Keratinocyte (primary cell): ENCODE measurements around the gene TOR4A. TPM values are rescaled to one million over a fixed set of nuclear protein-coding genes. Genes with fewer than 3 reads are reported as not detected.

Experiments used
- DNase-seq: peaks from one replicate; pipeline ENCODE4 v3.0.0-alpha.2; 2011; ENCODE audit warnings: low read depth, missing footprints, low spot score
- FAIRE-seq: peaks from 2 replicates; lab custom pipeline; 2011; peaks lifted over from hg19 to GRCh38; lab: Jason Lieb, UNC
- H2AFZ ChIP-seq: 2 replicates; pipeline ENCODE4 v1.6.0; 2012; ENCODE audit warnings: low read length, control low read depth, inconsistent platforms; ENCODE audit not compliant: control insufficient read depth
- H3K27ac ChIP-seq: 2 replicates; pipeline ENCODE4 v1.5.1; 2011; ENCODE audit warnings: low read length; ENCODE audit not compliant: control insufficient read depth, insufficient read depth
- H3K27me3 ChIP-seq: 3 replicates; pipeline ENCODE4 v1.6.0; 2011; ENCODE audit warnings: low read length; ENCODE audit not compliant: control insufficient read depth, insufficient read depth; ENCODE audit errors: extremely low read depth
- H3K36me3 ChIP-seq, 2 experiments: 2 replicates in 1 of 2; 3 replicates in 1 of 2; pipeline ENCODE4 v1.5.1; 2011; ENCODE audit warnings: low read length in 2 of 2, mild to moderate bottlenecking in 1 of 2; ENCODE audit not compliant: control insufficient read depth in 2 of 2, insufficient read depth in 2 of 2; ENCODE audit errors: extremely low read depth in 1 of 2
- H3K4me1 ChIP-seq: 3 replicates; pipeline ENCODE4 v1.5.1; 2011; ENCODE audit warnings: low read length; ENCODE audit not compliant: control insufficient read depth, insufficient read depth; ENCODE audit errors: extremely low read depth
- H3K4me2 ChIP-seq: 3 replicates; pipeline ENCODE4 v1.6.0; 2011; ENCODE audit warnings: low read depth, low read length; ENCODE audit not compliant: control insufficient read depth, insufficient read depth; ENCODE audit errors: extremely low read depth
- H3K4me3 ChIP-seq, 3 experiments: fragments of 200-600 bp in 1 of 3; sonication (generic) in 1 of 3; 2 replicates in 2 of 3; 3 replicates in 1 of 3; pipeline ENCODE4 v1.5.1; 2011 to 2016; ENCODE audit warnings: low read length in 3 of 3, mild to moderate bottlenecking in 3 of 3, control low read depth in 2 of 3, inconsistent platforms in 1 of 3, low read depth in 1 of 3, mixed read lengths in 1 of 3, mixed run types in 1 of 3, moderate library complexity in 1 of 3; ENCODE audit not compliant: control insufficient read depth in 2 of 3, insufficient read depth in 2 of 3; ENCODE audit errors: extremely low read depth in 1 of 3
- H3K79me2 ChIP-seq: 2 replicates; pipeline ENCODE4 v1.6.0; 2012; ENCODE audit warnings: low read length; ENCODE audit not compliant: control insufficient read depth, insufficient read depth
- H3K9ac ChIP-seq: 3 replicates; pipeline ENCODE4 v1.6.0; 2011; ENCODE audit warnings: low read length; ENCODE audit not compliant: control insufficient read depth, insufficient read depth; ENCODE audit errors: extremely low read depth
- H3K9me1 ChIP-seq: 3 replicates; pipeline ENCODE4 v1.6.0; 2011; ENCODE audit warnings: low read length; ENCODE audit not compliant: control insufficient read depth, insufficient read depth; ENCODE audit errors: extremely low read depth
- H3K9me3 ChIP-seq: 2 replicates; pipeline ENCODE4 v1.5.1; 2012; ENCODE audit warnings: low read depth, low read length; ENCODE audit not compliant: control insufficient read depth
- H4K20me1 ChIP-seq: 3 replicates; pipeline ENCODE4 v1.6.0; 2011; ENCODE audit warnings: low read length; ENCODE audit not compliant: control insufficient read depth, insufficient read depth; ENCODE audit errors: extremely low read depth
- EZH2 ChIP-seq: IDR thresholded peaks from one replicate; pipeline ENCODE4 v1.6.1; 2012; ENCODE audit warnings: inconsistent platforms, mild to moderate bottlenecking, low read length, moderate library complexity
- dilution Hi-C: fragments of 300-500 bp; cut with MboI; formaldehyde crosslinking; loops from one replicate; pipeline ENCODE4 v1.7.0; 2020; ENCODE audit warnings: low sequenced_read_pairs; ENCODE audit not compliant: extremely low pct_ligation_motif_present
- polyA plus RNA-seq, 5 experiments: library from polyadenylated mRNA; depleted of rRNA in 3 of 5; stranded (reverse) in 3 of 5; stranded (forward) in 1 of 5; unstranded in 1 of 5; fragments of >200 nt; gene quantifications; 1 replicate in 1 of 5; 2 replicates in 3 of 5; 3 replicates in 1 of 5; pipeline versions ENCODE4 v1.2.1 to v1.2.3, GENCODE V29; 2011 to 2012; ENCODE audit warnings: missing spikeins in 2 of 5, low read depth in 1 of 5, low replicate concordance in 1 of 5
- TF ChIP-seq, protein P1 (sequence below), 3 experiments: IDR thresholded peaks in 1 of 3; conservative IDR thresholded peaks in 1 of 3; optimal IDR thresholded peaks in 1 of 3; 2 replicates in 2 of 3; 3 replicates in 1 of 3; pipeline versions ENCODE3 to v1.5.1; 2011; ENCODE audit warnings: low read length in 3 of 3, mild to moderate bottlenecking in 3 of 3, moderate library complexity in 2 of 3, control low read depth in 1 of 3, inconsistent platforms in 1 of 3; ENCODE audit not compliant: insufficient read depth in 2 of 3; ENCODE audit errors: extremely low read depth in 1 of 3

TOR4A gene
- polyA plus RNA-seq, 1 donor (not counting 4 experiments of a cell fraction or from before 2014, with no cell fraction given) = 5.8 TPM

DNA sequence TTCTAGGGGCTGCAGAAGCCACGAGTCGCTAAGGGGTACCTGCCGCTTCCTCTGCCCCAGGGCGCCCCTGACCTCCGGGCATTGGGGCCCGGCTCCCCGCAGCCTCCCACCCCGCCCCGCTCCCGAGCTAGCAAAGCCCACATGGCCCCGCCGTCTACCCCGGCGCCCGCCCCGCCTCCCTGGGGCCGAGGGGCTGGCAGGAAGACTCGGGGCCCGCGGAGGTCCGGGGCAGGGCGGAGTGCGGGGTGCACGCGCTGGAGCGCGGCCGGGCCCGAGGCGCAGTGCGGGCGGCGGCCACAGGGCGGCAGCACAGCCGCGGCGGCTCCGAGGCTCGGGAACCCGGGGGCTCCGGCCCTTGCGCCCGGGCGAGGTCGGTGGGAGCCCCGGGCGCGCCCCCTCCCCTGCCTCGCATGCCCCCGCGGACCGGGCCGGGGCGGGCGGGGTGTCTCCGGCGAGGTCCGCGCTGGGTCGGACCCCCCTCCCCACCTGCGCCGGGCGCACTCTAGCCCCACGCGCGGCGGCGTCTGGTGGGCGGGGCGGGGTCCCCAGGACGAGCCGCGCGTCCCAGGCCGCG, 17.8 kb downstream of the TOR4A start:
- H2AFZ ChIP-seq = no peak overlapping the region
- H3K27ac ChIP-seq = no peak overlapping the region
- no peaks in the 10 kb centered on the region for H3K9me3 ChIP-seq
- dilution Hi-C loops = no loop called here
- peaks cover 25% of the 10 kb centered on the region for H3K27me3 ChIP-seq
- peak overlapping the region; percentile 56 for H3K4me2 ChIP-seq
- no peak for DNase-seq
- H3K4me1 ChIP-seq = peaks cover 3% of the 10 kb centered on the region
- H3K4me3 ChIP-seq = no peak overlapping the region
- no peak for FAIRE-seq
- H4K20me1 ChIP-seq = no peaks in the 10 kb centered on the region
- no peaks in the 10 kb centered on the region for H3K79me2 ChIP-seq
- TF ChIP-seq, protein P1, sequence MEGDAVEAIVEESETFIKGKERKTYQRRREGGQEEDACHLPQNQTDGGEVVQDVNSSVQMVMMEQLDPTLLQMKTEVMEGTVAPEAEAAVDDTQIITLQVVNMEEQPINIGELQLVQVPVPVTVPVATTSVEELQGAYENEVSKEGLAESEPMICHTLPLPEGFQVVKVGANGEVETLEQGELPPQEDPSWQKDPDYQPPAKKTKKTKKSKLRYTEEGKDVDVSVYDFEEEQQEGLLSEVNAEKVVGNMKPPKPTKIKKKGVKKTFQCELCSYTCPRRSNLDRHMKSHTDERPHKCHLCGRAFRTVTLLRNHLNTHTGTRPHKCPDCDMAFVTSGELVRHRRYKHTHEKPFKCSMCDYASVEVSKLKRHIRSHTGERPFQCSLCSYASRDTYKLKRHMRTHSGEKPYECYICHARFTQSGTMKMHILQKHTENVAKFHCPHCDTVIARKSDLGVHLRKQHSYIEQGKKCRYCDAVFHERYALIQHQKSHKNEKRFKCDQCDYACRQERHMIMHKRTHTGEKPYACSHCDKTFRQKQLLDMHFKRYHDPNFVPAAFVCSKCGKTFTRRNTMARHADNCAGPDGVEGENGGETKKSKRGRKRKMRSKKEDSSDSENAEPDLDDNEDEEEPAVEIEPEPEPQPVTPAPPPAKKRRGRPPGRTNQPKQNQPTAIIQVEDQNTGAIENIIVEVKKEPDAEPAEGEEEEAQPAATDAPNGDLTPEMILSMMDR (optimal IDR thresholded peaks at IDR 0.05 in 1 of 3, IDR thresholded peaks at IDR 0.05 in 1 of 3, conservative IDR thresholded peaks at IDR 0.05 in 1 of 3; ENCODE audit: extremely low read depth in 1 of 3, insufficient read depth in 2 of 3, low read length in 3 of 3) = peak in 2 of 3 experiments; percentile 39 to 77
- no peak for TF ChIP-seq EZH2
- H3K36me3 ChIP-seq = no peaks in the 10 kb centered on the region
- no peaks in the 10 kb centered on the region for H3K9me1 ChIP-seq
- H3K9ac ChIP-seq = no peak overlapping the region

DNA sequence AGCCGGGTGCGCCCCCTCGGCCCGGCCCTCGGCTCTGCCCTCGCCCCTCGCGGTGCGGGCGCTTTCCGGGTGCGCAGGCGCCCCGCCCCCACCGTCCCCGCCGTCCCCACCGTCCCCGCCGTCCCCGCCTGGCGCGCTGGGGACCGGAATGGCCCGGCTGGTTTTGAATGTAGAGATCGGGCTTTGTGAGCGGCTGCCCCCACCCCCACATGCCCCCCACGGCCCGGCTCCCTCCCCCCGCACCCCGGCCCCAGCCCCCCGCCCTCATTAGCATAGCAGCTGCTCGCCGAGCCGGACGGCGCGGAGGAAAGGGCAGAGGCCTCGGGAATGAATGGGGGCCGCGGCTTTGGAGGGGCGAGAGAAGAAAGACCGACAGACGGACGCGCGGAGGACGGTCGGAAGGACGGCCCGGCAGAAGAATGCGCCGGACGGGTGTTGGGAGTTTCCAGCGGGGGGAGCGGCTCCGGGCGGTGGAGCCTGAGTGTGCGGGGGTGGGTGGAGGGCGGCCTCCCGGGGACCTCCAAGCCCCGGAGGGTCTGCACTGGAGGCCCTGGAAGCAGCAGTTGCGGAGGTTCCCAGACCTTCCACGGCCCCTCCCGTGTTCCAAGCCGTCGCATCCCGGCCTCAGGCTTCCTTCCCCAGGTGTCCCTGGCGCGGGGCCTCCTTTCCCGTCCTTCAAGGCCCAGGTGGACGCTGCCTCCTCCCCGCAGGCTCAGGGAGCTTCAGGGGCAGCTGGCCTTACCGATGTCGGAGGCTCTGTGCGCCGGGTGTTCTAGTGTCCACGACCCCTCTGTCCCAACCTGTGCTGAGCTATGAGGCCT, 18.5 kb downstream of the TOR4A start:
- H3K79me2 ChIP-seq = no peaks in the 10 kb centered on the region
- no peaks in the 10 kb centered on the region for H3K9me1 ChIP-seq
- peaks cover 25% of the 10 kb centered on the region for H3K27me3 ChIP-seq
- DNase-seq (no peak), FAIRE-seq (no peak)
- no peaks in the 10 kb centered on the region for H3K36me3 ChIP-seq
- no peak overlapping the region for H3K27ac ChIP-seq
- no peaks in the 10 kb centered on the region for H3K9me3 ChIP-seq
- H3K4me2 ChIP-seq = no peak overlapping the region
- TF ChIP-seq, protein P1 (optimal IDR thresholded peaks at IDR 0.05 in 1 of 3, IDR thresholded peaks at IDR 0.05 in 1 of 3, conservative IDR thresholded peaks at IDR 0.05 in 1 of 3; ENCODE audit: extremely low read depth in 1 of 3, insufficient read depth in 2 of 3, low read length in 3 of 3) = no peak
- TF ChIP-seq EZH2 = peak; percentile 23
- dilution Hi-C loops = no loop called here
- H3K4me3 ChIP-seq = no peak overlapping the region
- H2AFZ ChIP-seq = no peak overlapping the region
- no peak overlapping the region for H3K9ac ChIP-seq
- H3K4me1 ChIP-seq = peaks cover 6% of the 10 kb centered on the region
- H4K20me1 ChIP-seq = no peaks in the 10 kb centered on the region
